ENCODE results near the gene TLR1. TPM values are rescaled to one million over a fixed set of nuclear protein-coding genes. Genes with fewer than 3 reads are reported as not detected.

Gene TLR1
- polyA plus RNA-seq, 1 donor from 2014 or later: not detected

DNA sequence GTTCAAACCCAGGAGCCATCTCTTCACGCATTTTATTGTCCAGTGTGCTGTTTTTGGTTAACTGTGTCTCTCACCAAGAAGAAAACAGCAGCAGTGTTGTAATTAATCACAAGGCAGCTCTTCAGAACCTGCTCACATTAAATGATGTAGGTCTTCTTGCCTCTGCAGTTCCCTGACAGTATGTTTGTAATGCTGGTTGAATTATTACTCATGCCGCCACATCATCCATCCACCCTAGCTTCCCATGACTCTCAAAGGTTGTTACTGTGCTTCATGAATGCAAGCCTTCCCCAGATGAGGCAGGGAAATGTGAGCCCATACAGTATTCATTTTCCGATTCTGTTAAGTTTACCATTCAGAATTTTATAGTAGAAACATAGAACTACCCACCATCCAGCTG is 39.2 kb downstream of the TLR1 start:
- H3F3A ChIP-seq (ENCODE audit: insufficient read depth, low read length, poor library complexity, severe bottlenecking): no peaks in the 10 kb centered on the region
- no peaks in the 10 kb centered on the region for H3K36me3 ChIP-seq (ENCODE audit: insufficient read depth, low read length)
- TF ChIP-seq POLR2AphosphoS5 (IDR thresholded peaks at IDR 0.05): no peak
- TF ChIP-seq EZH2 (IDR thresholded peaks at IDR 0.05; ENCODE audit: borderline replicate concordance, insufficient read depth, low read length, poor library complexity, severe bottlenecking): no peak
- TF ChIP-seq, protein P1, sequence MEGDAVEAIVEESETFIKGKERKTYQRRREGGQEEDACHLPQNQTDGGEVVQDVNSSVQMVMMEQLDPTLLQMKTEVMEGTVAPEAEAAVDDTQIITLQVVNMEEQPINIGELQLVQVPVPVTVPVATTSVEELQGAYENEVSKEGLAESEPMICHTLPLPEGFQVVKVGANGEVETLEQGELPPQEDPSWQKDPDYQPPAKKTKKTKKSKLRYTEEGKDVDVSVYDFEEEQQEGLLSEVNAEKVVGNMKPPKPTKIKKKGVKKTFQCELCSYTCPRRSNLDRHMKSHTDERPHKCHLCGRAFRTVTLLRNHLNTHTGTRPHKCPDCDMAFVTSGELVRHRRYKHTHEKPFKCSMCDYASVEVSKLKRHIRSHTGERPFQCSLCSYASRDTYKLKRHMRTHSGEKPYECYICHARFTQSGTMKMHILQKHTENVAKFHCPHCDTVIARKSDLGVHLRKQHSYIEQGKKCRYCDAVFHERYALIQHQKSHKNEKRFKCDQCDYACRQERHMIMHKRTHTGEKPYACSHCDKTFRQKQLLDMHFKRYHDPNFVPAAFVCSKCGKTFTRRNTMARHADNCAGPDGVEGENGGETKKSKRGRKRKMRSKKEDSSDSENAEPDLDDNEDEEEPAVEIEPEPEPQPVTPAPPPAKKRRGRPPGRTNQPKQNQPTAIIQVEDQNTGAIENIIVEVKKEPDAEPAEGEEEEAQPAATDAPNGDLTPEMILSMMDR (IDR thresholded peaks at IDR 0.05; ENCODE audit: poor library complexity, severe bottlenecking): no peak
- TF ChIP-seq SMC3 (conservative IDR thresholded peaks at IDR 0.05; ENCODE audit: poor library complexity): no peak
- TF ChIP-seq RAD21 (conservative IDR thresholded peaks at IDR 0.05): no peak
- H3K79me2 ChIP-seq (replicated peaks; ENCODE audit: insufficient read depth, low read length): no peaks in the 10 kb centered on the region
- no peaks in the 10 kb centered on the region for H4K20me1 ChIP-seq (ENCODE audit: insufficient read depth)
- no peak overlapping the region for H2AFZ ChIP-seq (ENCODE audit: low read depth, low read length)
- H3K4me3 ChIP-seq (ENCODE audit: low read length): no peak overlapping the region
- no peak overlapping the region for H3K27ac ChIP-seq (ENCODE audit: low read length)
- no peaks in the 10 kb centered on the region for H3K9me3 ChIP-seq (ENCODE audit: low read length)
- H3K9me2 ChIP-seq (ENCODE audit: insufficient read depth, low read length): no peaks in the 10 kb centered on the region
- no peaks in the 10 kb centered on the region for H3K27me3 ChIP-seq (ENCODE audit: insufficient read depth, low read depth, low read length)
- H3K4me2 ChIP-seq (ENCODE audit: low read length): no peak overlapping the region
- H3K9ac ChIP-seq (ENCODE audit: low read length): no peak overlapping the region

DNA sequence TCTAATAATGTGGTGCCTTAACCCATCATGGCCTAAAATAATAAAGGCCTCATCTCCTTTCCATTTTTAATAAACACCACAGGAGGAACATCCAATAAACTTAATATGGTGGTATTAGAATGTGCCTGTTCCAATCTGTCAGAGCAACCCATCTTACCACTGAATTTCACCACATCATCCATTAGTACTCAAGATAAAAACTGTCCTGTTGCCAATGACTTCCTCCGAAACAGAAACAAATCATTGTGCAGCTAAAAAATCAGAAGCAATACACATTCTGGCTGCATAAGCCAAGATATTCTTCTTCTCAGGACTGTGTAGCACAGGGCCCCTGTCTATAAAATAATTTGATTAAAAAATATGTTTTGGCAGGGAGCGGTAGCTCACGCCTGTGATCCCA is 40.3 kb downstream of the TLR1 start:
- no peak for TF ChIP-seq RAD21 (conservative IDR thresholded peaks at IDR 0.05)
- TF ChIP-seq, protein P2, sequence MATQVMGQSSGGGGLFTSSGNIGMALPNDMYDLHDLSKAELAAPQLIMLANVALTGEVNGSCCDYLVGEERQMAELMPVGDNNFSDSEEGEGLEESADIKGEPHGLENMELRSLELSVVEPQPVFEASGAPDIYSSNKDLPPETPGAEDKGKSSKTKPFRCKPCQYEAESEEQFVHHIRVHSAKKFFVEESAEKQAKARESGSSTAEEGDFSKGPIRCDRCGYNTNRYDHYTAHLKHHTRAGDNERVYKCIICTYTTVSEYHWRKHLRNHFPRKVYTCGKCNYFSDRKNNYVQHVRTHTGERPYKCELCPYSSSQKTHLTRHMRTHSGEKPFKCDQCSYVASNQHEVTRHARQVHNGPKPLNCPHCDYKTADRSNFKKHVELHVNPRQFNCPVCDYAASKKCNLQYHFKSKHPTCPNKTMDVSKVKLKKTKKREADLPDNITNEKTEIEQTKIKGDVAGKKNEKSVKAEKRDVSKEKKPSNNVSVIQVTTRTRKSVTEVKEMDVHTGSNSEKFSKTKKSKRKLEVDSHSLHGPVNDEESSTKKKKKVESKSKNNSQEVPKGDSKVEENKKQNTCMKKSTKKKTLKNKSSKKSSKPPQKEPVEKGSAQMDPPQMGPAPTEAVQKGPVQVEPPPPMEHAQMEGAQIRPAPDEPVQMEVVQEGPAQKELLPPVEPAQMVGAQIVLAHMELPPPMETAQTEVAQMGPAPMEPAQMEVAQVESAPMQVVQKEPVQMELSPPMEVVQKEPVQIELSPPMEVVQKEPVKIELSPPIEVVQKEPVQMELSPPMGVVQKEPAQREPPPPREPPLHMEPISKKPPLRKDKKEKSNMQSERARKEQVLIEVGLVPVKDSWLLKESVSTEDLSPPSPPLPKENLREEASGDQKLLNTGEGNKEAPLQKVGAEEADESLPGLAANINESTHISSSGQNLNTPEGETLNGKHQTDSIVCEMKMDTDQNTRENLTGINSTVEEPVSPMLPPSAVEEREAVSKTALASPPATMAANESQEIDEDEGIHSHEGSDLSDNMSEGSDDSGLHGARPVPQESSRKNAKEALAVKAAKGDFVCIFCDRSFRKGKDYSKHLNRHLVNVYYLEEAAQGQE (IDR thresholded peaks at IDR 0.05; ENCODE audit: borderline replicate concordance): no peak
- no peak for TF ChIP-seq MXI1 (conservative IDR thresholded peaks at IDR 0.05; ENCODE audit: poor library complexity, severe bottlenecking)
- TF ChIP-seq POLR2AphosphoS5 (IDR thresholded peaks at IDR 0.05): no peak
- no peak for TF ChIP-seq EZH2 (IDR thresholded peaks at IDR 0.05; ENCODE audit: borderline replicate concordance, insufficient read depth, low read length, poor library complexity, severe bottlenecking)
- TF ChIP-seq EP300 (conservative IDR thresholded peaks at IDR 0.05; ENCODE audit: poor library complexity, severe bottlenecking): no peak
- TF ChIP-seq SMC3 (conservative IDR thresholded peaks at IDR 0.05; ENCODE audit: poor library complexity): no peak
- TF ChIP-seq TAF1 (IDR thresholded peaks at IDR 0.05; ENCODE audit: low read depth): no peak
- TF ChIP-seq, protein P1 (IDR thresholded peaks at IDR 0.05; ENCODE audit: poor library complexity, severe bottlenecking): no peak
- Histone ChIP-seq H3K36me3 (ENCODE audit: insufficient read depth, low read length) (no peaks in the 10 kb centered on the region), H3K4me2 (ENCODE audit: low read length) (no peak overlapping the region), H3K4me3 (ENCODE audit: low read length) (no peak overlapping the region), H3K27me3 (ENCODE audit: insufficient read depth, low read depth, low read length) (no peaks in the 10 kb centered on the region), H2AFZ (ENCODE audit: low read depth, low read length) (no peak overlapping the region), H4K20me1 (ENCODE audit: insufficient read depth) (no peaks in the 10 kb centered on the region), H3K9me2 (ENCODE audit: insufficient read depth, low read length) (no peaks in the 10 kb centered on the region), H3K9me3 (ENCODE audit: low read length) (no peaks in the 10 kb centered on the region), H3F3A (ENCODE audit: insufficient read depth, low read length, poor library complexity, severe bottlenecking) (no peaks in the 10 kb centered on the region), H3K27ac (ENCODE audit: low read length) (no peak overlapping the region), H3K79me2 (replicated peaks; ENCODE audit: insufficient read depth, low read length) (no peaks in the 10 kb centered on the region), H3K9ac (ENCODE audit: low read length) (no peak overlapping the region)

Measured in neural cell (in vitro differentiated cells).